Measurements from ENCODE around the gene CPEB4.

CPEB4 gene

DNA sequence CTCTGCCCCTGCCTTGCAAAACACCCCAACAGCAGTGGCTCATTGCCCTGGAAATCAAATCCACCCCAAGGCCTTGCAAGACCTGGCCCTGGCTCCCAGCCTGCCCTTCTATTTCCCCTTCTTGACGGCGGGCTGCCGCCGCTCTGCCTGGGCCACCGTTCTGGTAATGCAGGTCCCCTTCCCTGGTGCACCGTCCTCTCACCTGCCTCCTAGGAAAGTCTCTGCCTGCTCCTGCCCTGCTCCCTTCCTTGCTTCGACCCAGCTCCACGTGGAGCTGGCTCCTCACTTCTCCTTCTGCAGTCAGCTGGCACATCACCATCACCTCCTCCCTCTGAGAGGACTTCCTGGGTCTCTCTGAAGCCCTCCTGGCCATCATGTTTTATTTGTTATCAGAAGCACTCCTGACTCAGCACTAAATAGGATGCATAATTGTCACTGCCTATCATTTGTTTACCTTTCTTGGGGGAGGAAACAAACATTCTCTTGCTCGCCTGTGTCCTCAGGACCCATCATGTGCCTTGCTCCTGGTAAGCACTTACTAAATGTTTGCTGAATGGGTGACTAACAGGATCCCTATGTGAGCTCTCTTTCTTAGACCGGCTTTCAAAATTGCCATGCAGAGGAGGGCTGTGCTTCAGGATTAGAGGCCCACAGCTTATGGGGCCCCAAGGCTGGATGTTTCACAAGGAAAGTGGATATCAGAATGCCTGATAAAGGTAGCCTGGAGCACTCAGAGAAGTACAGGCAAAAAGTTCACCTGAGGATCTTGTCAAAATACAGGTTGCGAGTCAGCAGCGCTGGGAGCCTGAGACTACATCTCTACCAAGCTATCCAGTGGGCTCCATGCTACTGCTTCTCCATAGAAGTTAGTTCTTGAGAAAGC, 81.3 kb downstream of the CPEB4 start:
- in situ Hi-C loops (cut with HindIII; ENCODE audit: low sequenced_read_pairs) = no loop called here

DNA sequence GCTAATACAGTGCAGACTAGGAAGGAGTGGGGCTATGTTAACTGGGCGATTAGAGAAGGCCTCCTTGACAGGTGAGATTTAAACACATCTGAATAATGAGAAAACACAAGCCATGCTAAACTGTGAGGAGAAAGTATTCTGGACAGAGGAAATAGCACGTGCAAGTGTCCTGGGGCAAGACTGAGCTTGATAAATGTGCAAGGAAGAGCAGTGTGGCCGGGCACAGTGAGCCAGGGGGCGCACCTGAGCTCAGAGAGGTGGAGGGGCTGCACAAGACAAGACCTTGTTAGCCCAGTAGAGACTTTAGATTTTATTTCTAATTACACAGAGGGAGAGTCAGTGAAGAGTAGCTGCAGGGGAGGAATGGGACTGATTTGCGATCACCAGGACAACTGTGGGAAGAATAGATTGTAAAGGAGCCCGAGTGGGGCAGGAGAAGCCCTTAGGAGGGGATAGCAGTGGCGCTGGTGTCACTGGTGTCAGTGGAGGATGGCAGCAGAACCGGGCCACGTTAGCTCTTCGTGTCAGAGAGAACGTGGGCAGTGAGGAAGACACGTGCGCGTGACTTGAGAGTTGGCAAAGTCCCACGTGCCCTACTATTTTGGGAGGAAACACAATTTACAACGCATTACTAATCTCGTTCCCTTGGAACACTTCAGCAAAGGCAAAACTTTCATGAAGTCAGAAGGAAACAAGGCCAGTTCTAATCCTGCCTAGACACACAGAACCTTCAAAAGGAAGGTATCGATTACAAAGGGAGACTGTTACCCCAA, 82.9 kb downstream of the CPEB4 start:
- in situ Hi-C loops (cut with HindIII; ENCODE audit: low sequenced_read_pairs) = no loop called here

DNA sequence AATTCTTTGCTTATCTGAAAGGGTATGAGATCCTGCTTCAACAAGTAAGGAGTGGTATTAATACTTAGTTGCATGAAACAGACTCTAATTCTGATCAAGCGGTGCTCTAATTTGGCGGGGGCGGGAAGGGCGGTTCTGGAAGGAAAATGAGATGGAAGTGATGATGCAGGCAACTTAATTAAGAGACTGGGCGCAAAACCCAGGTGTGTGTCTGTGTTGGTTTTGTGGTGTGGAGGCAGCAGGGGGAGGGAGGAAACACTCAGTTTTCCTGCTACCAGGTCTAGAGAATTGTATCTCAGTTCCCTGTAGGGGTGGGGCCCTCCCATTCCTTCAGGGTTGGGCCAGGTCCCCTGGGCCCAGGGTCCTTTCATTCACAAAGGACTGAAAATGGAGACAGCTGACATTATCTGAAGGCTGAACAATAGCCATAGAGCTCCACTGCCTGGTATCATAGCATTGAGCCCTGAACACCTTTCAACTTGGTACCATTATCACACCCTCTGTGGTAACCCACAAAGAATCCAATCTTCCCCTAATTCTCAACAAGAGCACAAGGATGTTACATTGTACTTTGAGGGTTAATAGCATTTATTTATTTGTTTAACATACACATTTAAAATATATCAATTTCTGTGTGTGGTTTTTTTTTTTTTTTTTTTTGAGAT, 83.7 kb downstream of the CPEB4 start:
- in situ Hi-C loops (cut with HindIII; ENCODE audit: low sequenced_read_pairs) = no loop called here

DNA sequence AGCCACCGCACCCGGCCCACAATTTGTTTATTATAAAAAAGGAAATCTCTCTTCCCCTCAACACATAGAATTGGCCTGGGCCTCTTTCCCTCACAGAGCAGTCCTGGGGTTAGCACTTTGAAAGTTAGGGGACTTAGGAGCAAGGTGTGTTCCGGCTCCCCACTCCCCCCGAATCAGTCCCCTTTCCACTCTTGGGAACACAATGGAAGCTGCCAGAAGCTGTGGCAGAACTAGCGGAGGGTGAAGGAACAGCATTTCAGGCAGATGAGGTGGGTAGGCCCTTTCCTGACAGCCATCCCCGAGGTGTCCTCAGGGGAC, 84.4 kb downstream of the CPEB4 start:
- in situ Hi-C loops (cut with HindIII; ENCODE audit: low sequenced_read_pairs) = no loop called here

DNA sequence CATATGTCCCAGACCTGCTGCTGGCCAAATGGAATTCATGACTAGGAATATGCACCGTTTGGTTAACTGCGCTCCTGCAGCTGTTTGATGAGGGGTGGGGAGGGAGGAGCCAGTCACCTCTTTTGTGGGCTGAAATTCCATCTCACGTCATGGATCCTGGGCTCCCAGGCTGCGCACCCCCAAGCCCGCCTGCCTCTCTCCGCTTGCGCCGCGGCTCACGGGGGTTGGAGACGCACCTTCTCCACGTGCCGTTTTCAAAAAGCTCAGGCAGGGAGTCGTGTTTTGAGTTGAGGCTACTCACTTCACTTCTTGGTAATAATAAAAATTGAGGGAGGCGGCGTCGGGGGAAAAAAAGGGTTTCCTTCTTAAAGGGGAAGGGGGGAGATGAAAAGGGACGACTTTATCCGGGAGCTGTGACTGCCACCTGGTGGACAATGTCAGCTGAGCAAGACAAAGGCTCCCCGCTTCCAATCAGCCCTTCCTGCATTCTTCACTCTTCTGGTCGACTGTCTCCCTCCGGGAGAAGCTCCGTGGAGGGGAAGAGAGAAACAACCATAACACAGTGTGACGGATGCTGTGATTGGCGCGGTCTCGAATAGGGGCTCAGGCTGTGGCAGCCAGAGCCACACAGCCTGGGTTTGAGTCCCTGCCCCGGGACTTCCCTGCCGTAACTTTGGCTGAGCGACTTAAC, 84.9 kb downstream of the CPEB4 start:
- in situ Hi-C loops (cut with HindIII; ENCODE audit: low sequenced_read_pairs) = no loop called here

DNA sequence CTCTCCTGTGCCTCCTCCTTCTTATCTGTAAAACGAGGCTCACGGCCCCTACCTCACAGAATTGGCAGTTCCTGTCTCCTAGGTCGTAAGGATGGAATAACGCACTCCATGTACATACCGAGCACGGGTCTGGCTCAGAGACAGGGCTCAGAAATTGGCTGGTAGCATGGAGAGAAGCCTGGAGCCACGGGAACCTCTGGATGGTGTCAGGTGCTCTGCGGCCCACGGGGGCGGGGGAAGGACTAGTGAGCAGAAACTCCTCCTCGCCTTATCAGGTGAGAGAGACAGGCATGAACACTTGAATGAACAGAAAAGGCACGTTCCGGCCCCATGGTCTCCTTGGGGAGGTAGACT, 85.4 kb downstream of the CPEB4 start:
- in situ Hi-C loops (cut with HindIII; ENCODE audit: low sequenced_read_pairs) = no loop called here

DNA sequence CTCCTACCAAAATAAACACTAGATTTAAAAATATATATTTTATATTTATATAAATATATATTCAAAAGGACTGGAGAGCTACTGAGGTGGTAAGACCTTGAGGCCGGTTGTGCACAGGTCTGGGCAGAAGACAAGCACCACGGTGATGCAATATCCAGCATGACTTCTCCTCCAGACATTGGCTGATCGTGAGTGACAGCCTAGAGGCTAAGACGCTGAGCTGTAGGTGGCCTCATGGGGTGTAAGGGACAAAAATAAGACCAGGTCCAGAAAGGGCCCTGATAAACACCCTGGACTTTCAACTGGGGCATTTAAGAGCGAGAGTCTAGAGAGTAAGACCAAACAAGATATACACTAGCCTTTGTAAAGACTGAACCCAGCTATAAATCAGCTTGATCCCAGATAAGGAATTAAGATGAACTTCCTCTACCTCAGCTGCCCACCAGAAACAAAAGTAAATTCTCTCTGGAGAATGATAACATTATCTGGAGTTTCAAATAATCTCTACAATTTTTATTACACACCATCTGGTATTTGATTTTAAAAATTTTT, 86.6 kb downstream of the CPEB4 start:
- in situ Hi-C loops (cut with HindIII; ENCODE audit: low sequenced_read_pairs) = no loop called here

DNA sequence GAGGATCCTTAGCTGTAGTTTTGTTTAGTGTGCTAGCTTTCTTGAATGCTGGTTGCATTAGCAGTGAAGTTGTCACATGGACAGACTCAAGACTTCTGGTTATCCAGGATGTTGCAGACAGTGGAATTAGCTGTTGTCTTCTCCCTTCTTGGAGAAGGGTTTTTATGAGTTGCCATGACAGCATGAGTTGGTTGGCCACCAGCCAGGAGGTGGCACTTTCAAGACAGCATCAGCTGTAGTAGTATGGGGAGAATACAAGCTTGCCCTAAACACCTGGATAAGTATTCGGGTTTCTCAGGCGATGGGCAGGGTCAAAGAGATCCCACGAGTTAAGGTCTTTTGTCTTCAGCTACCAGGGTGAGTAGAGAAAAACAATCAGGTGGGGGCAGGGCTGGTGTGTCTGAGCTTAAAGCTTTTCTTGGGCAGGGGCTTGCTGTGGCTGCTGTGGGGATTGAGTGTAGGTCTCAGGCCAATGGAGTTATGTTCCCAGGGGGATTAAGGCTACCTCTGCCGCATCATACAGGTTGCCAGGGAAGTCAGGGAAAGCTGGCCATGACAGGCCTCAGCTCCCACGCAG, 93.1 kb downstream of the CPEB4 start:
- in situ Hi-C loops (cut with HindIII; ENCODE audit: low sequenced_read_pairs) = loop anchor here (5.0 kb wide), 1 partner anchor 359 kb away; no protein-coding TSS in a partner anchor

DNA sequence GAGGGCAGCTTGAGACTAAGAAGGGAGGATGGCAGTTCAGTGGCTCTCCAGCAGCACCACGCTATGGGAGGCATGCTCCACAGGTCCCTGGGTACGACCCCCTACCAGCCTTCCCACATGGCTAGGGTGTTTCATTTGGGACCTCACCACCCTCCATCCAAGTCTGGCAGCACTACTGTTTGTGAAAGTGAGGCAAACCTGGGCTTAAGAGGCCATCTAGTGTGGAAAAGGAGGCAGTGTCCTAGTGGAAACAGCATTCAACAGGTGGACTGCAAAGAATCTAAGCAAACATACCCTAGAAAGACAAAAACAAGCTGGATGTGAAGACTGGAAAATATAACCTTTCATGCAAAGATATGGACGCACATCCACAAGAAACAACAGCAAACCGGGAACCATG, 96.1 kb downstream of the CPEB4 start:
- in situ Hi-C loops (cut with HindIII; ENCODE audit: low sequenced_read_pairs) = loop anchor here (5.0 kb wide), 1 partner anchor 362 kb away; no protein-coding TSS in a partner anchor

DNA sequence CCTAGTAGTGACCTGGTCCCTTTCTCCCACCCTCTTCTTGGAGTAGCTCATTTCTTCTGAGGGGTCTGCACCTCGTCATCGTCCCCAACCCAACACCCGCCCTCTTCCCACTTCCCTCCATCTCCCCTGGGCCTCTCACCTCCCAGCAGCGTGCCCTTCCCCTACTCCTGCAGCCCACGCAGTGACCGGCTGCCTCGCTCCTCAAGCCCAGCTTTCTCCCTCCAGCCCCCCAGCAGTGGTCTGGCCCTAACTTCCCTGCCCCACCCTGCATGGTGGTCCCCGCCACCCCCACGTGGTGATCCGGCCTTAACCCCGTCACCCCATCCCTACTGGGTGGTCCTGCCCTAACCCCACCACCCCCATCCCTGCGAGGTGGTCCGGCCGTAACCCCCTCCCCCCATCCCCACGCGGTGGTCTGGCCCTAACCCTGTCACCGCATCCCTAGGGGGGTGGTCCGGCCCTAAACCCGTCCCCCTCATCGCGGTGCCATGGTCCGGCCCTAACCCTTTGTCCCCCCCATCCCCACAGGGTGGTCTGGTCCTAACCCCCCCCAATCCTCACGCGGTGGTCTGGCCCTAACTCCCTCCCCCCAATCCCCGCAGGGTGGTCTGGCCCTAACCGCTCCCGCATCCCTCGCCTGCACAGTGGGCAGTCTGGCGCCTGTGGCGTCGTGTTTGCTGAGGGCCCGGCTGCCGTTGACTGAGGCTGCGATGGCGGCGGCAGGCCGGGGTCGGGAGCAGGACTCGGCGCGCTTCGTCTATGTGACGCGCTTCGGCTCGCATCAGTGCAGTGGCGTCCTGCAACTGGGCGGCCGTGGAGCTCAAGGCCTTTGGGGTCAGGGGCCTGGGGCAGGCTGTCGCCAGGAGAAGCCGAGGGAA, 100.6 kb downstream of the CPEB4 start, which contains the start of gene C5orf47:
Gene C5orf47, plus strand, starts transcription at position 617 of the 878 bp plus-strand sequence. Its CDS starts 94 bp downstream, at position 711.
- in situ Hi-C loops (cut with HindIII; ENCODE audit: low sequenced_read_pairs) = loop anchor here (5.0 kb wide), 1 partner anchor 61 kb away; no protein-coding TSS in a partner anchor

DNA sequence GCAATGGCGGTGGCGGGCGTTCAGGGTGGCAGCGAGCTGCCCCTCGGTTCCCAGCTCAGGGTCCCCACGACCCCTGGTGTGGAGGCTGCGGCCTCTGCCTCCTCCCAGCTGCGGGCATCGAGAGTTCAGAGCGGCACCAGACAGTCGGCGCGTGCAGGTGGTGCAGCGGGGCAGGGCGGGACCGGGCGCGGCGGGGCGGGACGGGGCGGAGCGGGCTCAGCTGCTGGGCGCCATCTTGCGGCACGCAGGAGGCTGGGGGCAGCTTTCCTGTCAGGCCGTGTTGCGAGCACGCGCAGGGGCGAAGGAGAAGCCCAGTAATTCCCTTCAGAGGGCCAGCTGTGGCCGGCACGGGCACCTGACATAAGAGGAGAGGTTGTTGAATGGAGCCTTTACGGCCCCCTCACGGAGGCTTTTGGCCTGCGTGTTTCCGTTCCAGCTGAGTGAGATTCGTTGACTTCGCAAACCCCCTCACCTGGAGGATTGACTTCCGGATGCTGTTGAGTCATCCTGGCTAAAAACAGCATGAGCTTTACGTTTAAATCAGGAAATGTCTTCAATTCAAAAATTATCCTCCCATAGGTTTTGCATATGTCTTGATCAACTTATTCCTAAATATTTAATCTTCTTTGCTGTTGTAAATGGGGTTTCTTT, 101.4 kb downstream of the CPEB4 start:
- in situ Hi-C loops (cut with HindIII; ENCODE audit: low sequenced_read_pairs) = loop anchor here (5.0 kb wide), 1 partner anchor 62 kb away; no protein-coding TSS in a partner anchor

DNA sequence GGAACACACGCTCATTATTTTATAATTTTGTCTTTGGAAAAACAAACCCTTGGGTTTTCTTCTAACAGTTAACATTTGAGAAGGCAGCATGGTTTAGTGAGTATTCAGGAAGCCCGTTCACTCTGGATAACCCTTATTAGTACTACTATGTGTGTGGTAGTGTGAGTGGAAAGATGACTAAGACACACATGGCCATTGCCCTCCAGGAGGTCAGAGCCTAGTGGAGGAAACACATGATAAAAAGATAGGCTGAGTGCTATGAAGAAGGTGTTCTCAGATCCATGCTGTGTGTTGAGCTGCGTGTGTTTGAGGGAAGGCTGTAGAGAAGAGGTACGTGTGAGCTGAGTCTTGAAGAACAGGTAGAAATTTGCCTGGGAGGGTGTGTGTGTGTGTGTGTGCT, 109.2 kb downstream of the CPEB4 start:
- in situ Hi-C loops (cut with HindIII; ENCODE audit: low sequenced_read_pairs) = no loop called here

DNA sequence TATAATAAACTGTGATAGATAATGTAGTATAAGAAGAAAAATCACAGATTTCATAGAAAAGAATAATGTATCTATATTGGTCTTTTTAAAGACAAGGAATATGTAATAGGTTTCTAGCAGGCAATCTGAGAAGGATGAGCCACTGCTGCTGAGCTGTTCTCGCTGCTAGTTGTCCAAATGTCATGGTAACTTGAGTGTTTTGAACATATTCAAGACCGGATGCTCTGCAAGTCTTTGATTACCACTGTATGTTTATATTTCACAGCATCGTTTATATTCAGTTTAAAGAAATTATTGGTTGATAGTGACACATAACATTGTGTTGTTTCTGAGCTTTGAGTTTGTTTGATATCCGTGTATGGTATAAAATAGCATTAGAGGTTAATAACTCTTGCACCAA, 110.4 kb downstream of the CPEB4 start:
- in situ Hi-C loops (cut with HindIII; ENCODE audit: low sequenced_read_pairs) = no loop called here

DNA sequence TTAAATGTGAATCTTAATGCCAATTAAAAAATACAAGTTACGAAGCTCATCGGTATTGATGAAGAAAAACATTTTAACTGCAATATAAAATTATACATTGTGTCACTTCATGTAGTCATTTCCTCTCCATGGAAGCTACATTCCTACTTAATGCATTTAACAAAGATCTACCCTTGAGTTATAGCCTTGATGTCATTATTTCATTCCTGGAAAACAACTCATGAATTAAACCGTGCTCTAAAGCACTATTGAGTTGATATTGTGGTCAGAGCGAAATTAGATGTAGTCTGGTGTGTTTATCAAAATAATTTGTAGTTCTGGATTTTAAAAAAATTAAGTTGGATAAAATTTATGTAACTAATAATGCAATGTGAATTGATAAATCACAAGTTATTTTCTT, 111.9 kb downstream of the CPEB4 start:
- in situ Hi-C loops (cut with HindIII; ENCODE audit: low sequenced_read_pairs) = no loop called here

DNA sequence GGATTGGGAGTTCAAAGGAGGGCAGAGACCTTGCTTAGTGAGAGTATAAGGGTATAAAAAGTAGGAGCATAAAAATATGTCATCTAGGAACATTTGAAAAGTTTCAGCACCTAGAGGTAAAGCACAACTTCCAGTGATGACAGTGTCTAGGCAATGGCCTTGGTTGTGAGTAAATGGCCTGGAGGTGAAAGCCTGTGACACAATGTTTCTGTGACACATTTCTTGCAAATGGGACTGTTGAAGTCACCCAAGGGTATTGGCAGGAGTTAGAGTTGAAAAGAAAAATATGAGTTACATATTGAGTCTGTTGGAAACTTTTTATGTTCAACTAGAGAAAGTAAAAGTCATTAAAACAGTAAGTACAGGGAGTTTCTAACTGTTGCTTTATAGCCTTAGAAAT, 115.6 kb downstream of the CPEB4 start:
- in situ Hi-C loops (cut with HindIII; ENCODE audit: low sequenced_read_pairs) = no loop called here

DNA sequence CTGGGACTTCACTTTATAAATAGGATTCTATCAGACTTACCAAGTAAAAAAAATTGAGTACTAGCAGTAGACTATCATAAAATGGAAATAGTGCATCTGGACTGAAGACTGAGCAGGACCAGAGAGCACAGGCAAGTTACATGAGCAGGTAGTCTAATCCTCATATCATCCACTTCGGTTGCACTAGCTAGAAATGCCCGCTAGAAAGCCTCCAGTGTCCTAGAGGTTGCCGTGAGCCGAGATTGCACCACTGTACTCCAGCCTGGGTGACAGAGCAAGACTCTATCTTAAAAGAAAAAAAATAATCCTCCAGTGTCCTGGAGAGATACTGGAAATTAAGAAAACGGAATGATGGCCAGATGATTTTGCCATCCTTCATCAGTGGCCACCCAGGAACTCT, 120.8 kb downstream of the CPEB4 start:
- in situ Hi-C loops (cut with HindIII; ENCODE audit: low sequenced_read_pairs) = no loop called here

DNA sequence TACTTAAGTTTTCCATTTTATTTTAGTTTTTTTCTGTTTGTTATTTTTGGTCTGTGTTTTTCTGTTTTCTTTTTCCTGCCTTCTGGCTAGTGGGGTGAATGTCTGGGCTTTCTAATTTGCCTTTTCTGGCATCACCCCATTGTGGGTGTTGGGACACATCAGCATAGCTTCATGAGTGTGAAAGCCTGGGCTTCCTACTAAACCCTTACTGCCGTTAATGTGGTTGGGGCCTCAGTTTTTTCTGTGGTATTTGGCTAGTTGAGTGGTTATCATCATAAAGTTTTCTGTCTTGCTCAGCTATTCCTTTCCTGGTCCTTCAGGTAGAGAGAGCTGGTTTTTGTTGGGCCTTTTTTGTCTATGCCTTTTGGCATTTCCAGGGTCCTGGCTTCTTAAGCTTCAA, 122.2 kb downstream of the CPEB4 start:
- in situ Hi-C loops (cut with HindIII; ENCODE audit: low sequenced_read_pairs) = no loop called here

DNA sequence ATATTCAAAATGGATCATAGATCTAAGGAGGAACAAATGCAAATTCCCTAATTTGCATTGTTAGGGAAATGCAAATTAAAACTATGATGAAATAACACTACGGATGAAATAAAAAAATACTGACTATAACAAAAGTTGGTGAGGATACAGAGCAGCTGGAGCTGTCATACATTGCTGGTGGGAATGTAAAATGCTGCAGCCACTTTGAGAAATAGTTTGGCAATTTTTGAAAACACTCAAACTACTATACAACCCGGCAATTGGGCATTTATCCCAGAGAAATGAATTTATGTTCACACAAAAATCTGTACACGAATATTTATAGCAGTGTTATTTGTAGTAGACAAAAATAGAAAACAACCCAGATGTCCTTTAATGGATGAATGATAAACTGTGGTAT, 123.3 kb downstream of the CPEB4 start:
- in situ Hi-C loops (cut with HindIII; ENCODE audit: low sequenced_read_pairs) = no loop called here
